A549 (cell line): ENCODE data around the gene NBPF20. TPM values are rescaled to one million over a fixed set of nuclear protein-coding genes. Genes with fewer than 3 reads are reported as not detected.
"Not testable (repeated sequence)": the region's sequence is repeated elsewhere in the genome, so short reads cannot be mapped to it uniquely, and the experiment has no call there.

ENCODE experiments used
- ATAC-seq, 2 experiments: fragments of 200-7000 bp in 1 of 2; fragments of >200 bp in 1 of 2; cut with Nextera tagmentation in 1 of 2; cut with Tn5 transposase in 1 of 2; 3 replicates each; pipeline versions ENCODE4 v1.8.0 to v1.9.1; 2018 to 2020; ENCODE audit warnings: mild to moderate bottlenecking in 1 of 2, moderate library complexity in 1 of 2
- CTCF ChIA-PET: fragments of 300-600 bp; sonication (Branson Sonifier 250); formaldehyde crosslinking; extraction: SDS; loops from one replicate; lab custom pipeline; 2021; ENCODE audit warnings: antibody characterized with exemption, inconsistent platforms; lab: Yijun Ruan, JAX
- POLR2A ChIA-PET: fragments of 350-600 bp; formaldehyde crosslinking; extraction: SDS; loops from one replicate; lab custom pipeline; 2021; ENCODE audit warnings: antibody characterized with exemption, inconsistent platforms; lab: Yijun Ruan, JAX
- DNase-seq, 2 experiments: peaks; one replicate each; pipeline versions ENCODE4 v3.0.0 to v3.0.0-alpha.2; 2011 to 2016; ENCODE audit warnings: low read depth in 1 of 2, low spot score in 1 of 2
- FAIRE-seq: peaks from 2 replicates; lab custom pipeline; 2011; peaks lifted over from hg19 to GRCh38; lab: Jason Lieb, UNC
- H3K27ac ChIP-seq, 2 experiments: fragments of >200 bp; sonication (Bioruptor Twin); formaldehyde crosslinking; 3 replicates each; pipeline ENCODE4 v1.5.1; 2016 to 2017
- H3K4me1 ChIP-seq: fragments of >200 bp; sonication (Bioruptor Twin); formaldehyde crosslinking; 3 replicates; pipeline ENCODE4 v1.6.1; 2016
- H3K4me2 ChIP-seq: fragments of >200 bp; sonication (Bioruptor Twin); formaldehyde crosslinking; 3 replicates; pipeline ENCODE4 v1.6.1; 2016
- H3K4me3 ChIP-seq: fragments of >200 bp; sonication (Bioruptor Twin); formaldehyde crosslinking; 3 replicates; pipeline ENCODE4 v1.5.1; 2016
- H3K9me3 ChIP-seq: fragments of >200 bp; sonication (Bioruptor Twin); formaldehyde crosslinking; 3 replicates; pipeline ENCODE4 v1.6.1; 2016
- MAX ChIP-seq: IDR thresholded peaks from 2 replicates; pipeline ENCODE4 v1.6.1; 2012
- WGBS: methylation state at CpG from one replicate; pipeline ENCODE4 v1.1.6; 2017; ENCODE audit errors: missing lambda C conversion rate; 5-methylcytosine and 5-hydroxymethylcytosine counted together
- polyA plus RNA-seq, 4 experiments: library from polyadenylated mRNA; depleted of rRNA in 3 of 4; stranded (reverse); fragments of >200 nt; fragmentation: RNase III in 1 of 4; extraction: RNeasy Plus Mini Kit Qiagen cat#74134 plus additional on column Dnase treatment in 1 of 4; gene quantifications; 2 replicates in 3 of 4; 3 replicates in 1 of 4; pipeline ENCODE4 v1.2.3, GENCODE V29; 2011 to 2017
- TF ChIP-seq, protein P1 (sequence below): fragments of 200-600 bp; sonication (generic); IDR thresholded peaks from 2 replicates; pipeline ENCODE4 v1.6.1; 2016; ENCODE audit warnings: antibody characterized with exemption, mild to moderate bottlenecking, moderate library complexity

Gene NBPF20
- polyA plus RNA-seq, 2 of the 4 experiments (the other 2 are of a cell fraction), result 1.6 to 5.1 TPM

GRCh38 chr1:145445219-145445618 lies 19.8 kb upstream of the NBPF20 start:
- H3K4me2 ChIP-seq, CTCF ChIA-PET, POLR2A ChIA-PET, H3K9me3 ChIP-seq, H3K4me1 ChIP-seq, DNase-seq, H3K27ac ChIP-seq, H3K4me3 ChIP-seq, FAIRE-seq: not testable (repeated sequence)
- ATAC-seq, result peak; percentile 37 to 41; a peak in 2 of 6 replicates
- 100% methylated on average over 1 of the region's 11 CpGs for WGBS
- TF ChIP-seq, protein P1, sequence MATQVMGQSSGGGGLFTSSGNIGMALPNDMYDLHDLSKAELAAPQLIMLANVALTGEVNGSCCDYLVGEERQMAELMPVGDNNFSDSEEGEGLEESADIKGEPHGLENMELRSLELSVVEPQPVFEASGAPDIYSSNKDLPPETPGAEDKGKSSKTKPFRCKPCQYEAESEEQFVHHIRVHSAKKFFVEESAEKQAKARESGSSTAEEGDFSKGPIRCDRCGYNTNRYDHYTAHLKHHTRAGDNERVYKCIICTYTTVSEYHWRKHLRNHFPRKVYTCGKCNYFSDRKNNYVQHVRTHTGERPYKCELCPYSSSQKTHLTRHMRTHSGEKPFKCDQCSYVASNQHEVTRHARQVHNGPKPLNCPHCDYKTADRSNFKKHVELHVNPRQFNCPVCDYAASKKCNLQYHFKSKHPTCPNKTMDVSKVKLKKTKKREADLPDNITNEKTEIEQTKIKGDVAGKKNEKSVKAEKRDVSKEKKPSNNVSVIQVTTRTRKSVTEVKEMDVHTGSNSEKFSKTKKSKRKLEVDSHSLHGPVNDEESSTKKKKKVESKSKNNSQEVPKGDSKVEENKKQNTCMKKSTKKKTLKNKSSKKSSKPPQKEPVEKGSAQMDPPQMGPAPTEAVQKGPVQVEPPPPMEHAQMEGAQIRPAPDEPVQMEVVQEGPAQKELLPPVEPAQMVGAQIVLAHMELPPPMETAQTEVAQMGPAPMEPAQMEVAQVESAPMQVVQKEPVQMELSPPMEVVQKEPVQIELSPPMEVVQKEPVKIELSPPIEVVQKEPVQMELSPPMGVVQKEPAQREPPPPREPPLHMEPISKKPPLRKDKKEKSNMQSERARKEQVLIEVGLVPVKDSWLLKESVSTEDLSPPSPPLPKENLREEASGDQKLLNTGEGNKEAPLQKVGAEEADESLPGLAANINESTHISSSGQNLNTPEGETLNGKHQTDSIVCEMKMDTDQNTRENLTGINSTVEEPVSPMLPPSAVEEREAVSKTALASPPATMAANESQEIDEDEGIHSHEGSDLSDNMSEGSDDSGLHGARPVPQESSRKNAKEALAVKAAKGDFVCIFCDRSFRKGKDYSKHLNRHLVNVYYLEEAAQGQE, result peak; percentile 71

GRCh38 chr1:145442340-145442739 lies 16.9 kb upstream of the NBPF20 start:
- H3K4me1 ChIP-seq, ATAC-seq, H3K9me3 ChIP-seq, CTCF ChIA-PET, H3K27ac ChIP-seq, POLR2A ChIA-PET, H3K4me3 ChIP-seq, H3K4me2 ChIP-seq, FAIRE-seq, DNase-seq: not testable (repeated sequence)
- 37% methylated on average over 5 of the region's 5 CpGs for WGBS

GRCh38 chr1:145431363-145432256 lies 6.2 kb upstream of the NBPF20 start:
- Histone ChIP-seq H3K4me3 (peak overlapping the region; percentile 35; the same call in 1 of the 3 replicates), H3K4me2 (peak overlapping the region; percentile 60)
- POLR2A ChIA-PET, CTCF ChIA-PET, FAIRE-seq, H3K9me3 ChIP-seq, DNase-seq, H3K4me1 ChIP-seq, H3K27ac ChIP-seq: not testable (repeated sequence)
- WGBS, result 49% methylated on average over 39 of the region's 61 CpGs
- peak; percentile 69 to 76; a peak in 5 of 6 replicates for ATAC-seq

GRCh38 chr1:145430830-145431229 lies 5.4 kb upstream of the NBPF20 start:
- ATAC-seq, H3K4me3 ChIP-seq, FAIRE-seq, DNase-seq, H3K27ac ChIP-seq, POLR2A ChIA-PET, CTCF ChIA-PET, H3K9me3 ChIP-seq, H3K4me1 ChIP-seq, H3K4me2 ChIP-seq: not testable (repeated sequence)
- WGBS, result 85% methylated on average over 9 of the region's 15 CpGs

GRCh38 chr1:145429329-145429728 lies 3.9 kb upstream of the NBPF20 start:
- CTCF ChIA-PET, POLR2A ChIA-PET, H3K4me2 ChIP-seq, DNase-seq, H3K4me1 ChIP-seq, ATAC-seq, H3K27ac ChIP-seq, H3K4me3 ChIP-seq, FAIRE-seq, H3K9me3 ChIP-seq: not testable (repeated sequence)
- WGBS, result 74% methylated on average over 1 of the region's 1 CpG

GRCh38 chr1:145424612-145425435 lies 579 bp downstream of the NBPF20 start:
- H3K4me1 ChIP-seq, FAIRE-seq, CTCF ChIA-PET, H3K9me3 ChIP-seq: not testable (repeated sequence)
- peak; percentile 39; the same call in 1 of the 2 replicates for TF ChIP-seq MAX
- DNase-seq (peak in 1 of 2 experiments; percentile 26), ATAC-seq (peak; percentile 92 to 96)
- peak overlapping the region; percentile 71 for H3K4me3 ChIP-seq
- H3K4me2 ChIP-seq, result peak overlapping the region; percentile 57
- POLR2A ChIA-PET, result interaction anchor here (0.7 kb wide), 1 partner anchor 40 kb away, joined by 4 read pairs; no protein-coding TSS in a partner anchor
- 7% methylated on average over 14 of the region's 59 CpGs for whole genome bisulfite sequencing
- peak overlapping the region; percentile 87 to 92 for H3K27ac ChIP-seq

DNA sequence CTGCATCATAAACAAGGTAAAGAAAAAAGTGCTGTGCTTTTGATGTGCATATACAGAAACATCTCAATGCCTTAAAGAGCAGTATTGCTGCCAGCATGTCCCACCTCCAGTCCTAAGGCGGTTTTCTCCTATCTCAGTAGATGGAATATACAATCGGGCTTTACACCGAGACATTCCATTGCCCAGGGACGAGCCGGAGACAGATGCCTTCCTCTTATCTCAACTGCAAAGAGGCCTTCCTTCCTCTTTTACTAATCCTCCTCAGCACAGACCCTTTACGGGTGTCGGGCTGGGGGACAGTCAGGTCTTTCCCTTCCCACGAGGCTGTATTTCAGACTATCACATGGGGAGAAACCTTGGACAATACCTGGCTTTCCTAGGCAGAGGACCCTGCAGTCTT lies 10.3 kb downstream of the NBPF20 start:
- DNase-seq, CTCF ChIA-PET, H3K4me3 ChIP-seq, H3K27ac ChIP-seq, H3K9me3 ChIP-seq, FAIRE-seq, H3K4me1 ChIP-seq, POLR2A ChIA-PET, ATAC-seq, H3K4me2 ChIP-seq: not testable (repeated sequence)
- WGBS, result 85% methylated on average over 5 of the region's 8 CpGs

GRCh38 chr1:145407266-145407665 lies 18.1 kb downstream of the NBPF20 start:
- DNase-seq, H3K27ac ChIP-seq, H3K4me2 ChIP-seq, H3K4me1 ChIP-seq, FAIRE-seq, ATAC-seq, POLR2A ChIA-PET, H3K4me3 ChIP-seq, CTCF ChIA-PET, H3K9me3 ChIP-seq: not testable (repeated sequence)
- 91% methylated on average over 14 of the region's 14 CpGs for WGBS

GRCh38 chr1:145404949-145405348 lies 20.5 kb downstream of the NBPF20 start:
- ATAC-seq, H3K9me3 ChIP-seq, DNase-seq, H3K4me1 ChIP-seq, POLR2A ChIA-PET, H3K27ac ChIP-seq, H3K4me2 ChIP-seq, CTCF ChIA-PET, H3K4me3 ChIP-seq, FAIRE-seq: not testable (repeated sequence)
- 57% methylated on average over 5 of the region's 7 CpGs for WGBS
